ENCODE data around the gene WDR59. TPM values are rescaled to one million over a fixed set of nuclear protein-coding genes. Genes with fewer than 3 reads are reported as not detected.

The WDR59 gene
- total RNA-seq, 2 donors from 2014 or later, result 105 to 110 TPM

DNA sequence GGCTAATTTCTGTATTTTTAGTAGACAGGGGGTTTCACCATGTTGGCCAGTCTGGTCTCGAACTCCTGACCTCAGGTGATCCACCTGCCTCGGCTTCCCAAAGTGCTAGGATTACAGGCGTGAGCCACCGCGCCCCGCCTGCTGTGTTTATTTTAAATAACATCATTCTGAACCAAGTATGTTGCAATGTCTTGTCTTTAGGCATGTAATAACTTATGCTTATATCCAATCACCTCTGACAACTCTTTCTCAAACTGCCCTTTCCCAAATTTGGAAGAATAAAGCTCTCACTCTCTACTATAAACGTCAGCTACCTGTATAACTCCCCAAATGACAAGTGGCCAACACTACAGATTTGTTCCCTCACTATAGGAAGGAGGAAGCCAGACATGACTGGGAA is 107.2 kb downstream of the WDR59 start:
- no peaks in the 10 kb centered on the region for H3K27me3 Mint-ChIP-seq (ENCODE audit: insufficient read depth)
- WGBS, 2 experiments (ENCODE audit: insufficient coverage in 1 of 2, insufficient read length in 1 of 2), result 89 to 98% methylated on average over 7 of the region's 7 CpGs
- H3K4me1 Mint-ChIP-seq, result peaks cover 5% of the 10 kb centered on the region
- no peak for DNase-seq
- Histone ChIP-seq H3K36me3 (ENCODE audit: control insufficient read depth, insufficient read depth, low read length) (peaks cover 70% of the 10 kb centered on the region), H3K27me3 (ENCODE audit: control insufficient read depth, insufficient read depth, low read length, poor library complexity, severe bottlenecking) (no peaks in the 10 kb centered on the region), H3K9ac (ENCODE audit: extremely low read depth, low read length, poor library complexity, severe bottlenecking) (no peak overlapping the region), H3K27ac (ENCODE audit: low read depth, low read length) (no peak overlapping the region), H3K4me1 (ENCODE audit: control insufficient read depth, insufficient read depth, low read length) (no peaks in the 10 kb centered on the region), H3K4me3 (ENCODE audit: low read length) (no peak overlapping the region), H3K9me3 (ENCODE audit: control insufficient read depth, low read length) (no peaks in the 10 kb centered on the region)
- H3K9me3 Mint-ChIP-seq, result no peaks in the 10 kb centered on the region
- H3K27ac Mint-ChIP-seq, result no peak overlapping the region
- H3K36me3 Mint-ChIP-seq (ENCODE audit: low read depth), result peaks cover 48% of the 10 kb centered on the region
- no peak overlapping the region for H3K4me3 Mint-ChIP-seq
- TF ChIP-seq, protein P1, sequence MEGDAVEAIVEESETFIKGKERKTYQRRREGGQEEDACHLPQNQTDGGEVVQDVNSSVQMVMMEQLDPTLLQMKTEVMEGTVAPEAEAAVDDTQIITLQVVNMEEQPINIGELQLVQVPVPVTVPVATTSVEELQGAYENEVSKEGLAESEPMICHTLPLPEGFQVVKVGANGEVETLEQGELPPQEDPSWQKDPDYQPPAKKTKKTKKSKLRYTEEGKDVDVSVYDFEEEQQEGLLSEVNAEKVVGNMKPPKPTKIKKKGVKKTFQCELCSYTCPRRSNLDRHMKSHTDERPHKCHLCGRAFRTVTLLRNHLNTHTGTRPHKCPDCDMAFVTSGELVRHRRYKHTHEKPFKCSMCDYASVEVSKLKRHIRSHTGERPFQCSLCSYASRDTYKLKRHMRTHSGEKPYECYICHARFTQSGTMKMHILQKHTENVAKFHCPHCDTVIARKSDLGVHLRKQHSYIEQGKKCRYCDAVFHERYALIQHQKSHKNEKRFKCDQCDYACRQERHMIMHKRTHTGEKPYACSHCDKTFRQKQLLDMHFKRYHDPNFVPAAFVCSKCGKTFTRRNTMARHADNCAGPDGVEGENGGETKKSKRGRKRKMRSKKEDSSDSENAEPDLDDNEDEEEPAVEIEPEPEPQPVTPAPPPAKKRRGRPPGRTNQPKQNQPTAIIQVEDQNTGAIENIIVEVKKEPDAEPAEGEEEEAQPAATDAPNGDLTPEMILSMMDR (conservative IDR thresholded peaks at IDR 0.05), result no peak

DNA sequence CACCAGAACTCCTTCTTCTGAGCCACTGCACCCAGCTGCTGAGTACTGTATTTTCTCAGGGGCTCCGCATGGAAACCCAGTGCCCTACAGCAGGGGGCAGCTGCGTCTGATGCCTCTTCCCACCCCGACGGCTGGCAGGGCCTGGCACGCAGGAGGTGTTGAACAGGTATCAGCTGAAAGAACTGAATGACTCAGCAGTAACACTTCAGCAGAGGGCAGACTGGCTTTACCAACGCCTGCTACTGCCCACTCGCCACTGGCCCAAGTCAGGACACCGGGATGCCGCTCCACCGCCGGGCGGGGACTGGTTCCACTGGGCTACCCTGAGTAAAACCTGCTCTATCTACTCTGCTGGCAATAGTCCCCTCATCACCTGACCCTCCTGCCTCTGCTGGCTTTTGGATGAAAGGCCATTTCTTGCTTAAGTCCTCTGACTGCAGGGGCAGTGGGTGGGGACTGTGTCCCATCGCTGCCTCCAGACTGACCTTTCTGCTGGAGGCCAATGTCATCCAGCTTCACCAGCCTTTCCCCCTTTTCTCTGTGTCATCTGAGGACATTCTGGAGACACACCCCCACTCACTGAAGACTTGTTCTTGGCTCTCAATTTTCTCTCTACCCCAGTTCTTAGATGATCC is 109.9 kb downstream of the WDR59 start:
- H3K27ac ChIP-seq (ENCODE audit: low read depth, low read length), result no peak overlapping the region
- WGBS, 2 experiments (ENCODE audit: insufficient coverage in 1 of 2, insufficient read length in 1 of 2), result 92 to 94% methylated on average over 12 to 13 of the region's 13 CpGs
- DNase-seq, result no peak
- no peaks in the 10 kb centered on the region for H3K9me3 ChIP-seq (ENCODE audit: control insufficient read depth, low read length)
- H3K4me3 Mint-ChIP-seq, result no peak overlapping the region
- no peak overlapping the region for H3K9ac ChIP-seq (ENCODE audit: extremely low read depth, low read length, poor library complexity, severe bottlenecking)
- no peaks in the 10 kb centered on the region for H3K27me3 ChIP-seq (ENCODE audit: control insufficient read depth, insufficient read depth, low read length, poor library complexity, severe bottlenecking)
- no peaks in the 10 kb centered on the region for H3K9me3 Mint-ChIP-seq
- H3K27ac Mint-ChIP-seq, result peak overlapping the region; percentile 64
- no peaks in the 10 kb centered on the region for H3K27me3 Mint-ChIP-seq (ENCODE audit: insufficient read depth)
- H3K4me1 ChIP-seq (ENCODE audit: control insufficient read depth, insufficient read depth, low read length), result no peaks in the 10 kb centered on the region
- no peak overlapping the region for H3K4me3 ChIP-seq (ENCODE audit: low read length)
- H3K36me3 ChIP-seq (ENCODE audit: control insufficient read depth, insufficient read depth, low read length), result peaks cover 57% of the 10 kb centered on the region
- TF ChIP-seq, protein P1 (conservative IDR thresholded peaks at IDR 0.05), result peak; percentile 13
- H3K36me3 Mint-ChIP-seq (ENCODE audit: low read depth), result peaks cover 50% of the 10 kb centered on the region
- peaks cover 5% of the 10 kb centered on the region for H3K4me1 Mint-ChIP-seq

DNA sequence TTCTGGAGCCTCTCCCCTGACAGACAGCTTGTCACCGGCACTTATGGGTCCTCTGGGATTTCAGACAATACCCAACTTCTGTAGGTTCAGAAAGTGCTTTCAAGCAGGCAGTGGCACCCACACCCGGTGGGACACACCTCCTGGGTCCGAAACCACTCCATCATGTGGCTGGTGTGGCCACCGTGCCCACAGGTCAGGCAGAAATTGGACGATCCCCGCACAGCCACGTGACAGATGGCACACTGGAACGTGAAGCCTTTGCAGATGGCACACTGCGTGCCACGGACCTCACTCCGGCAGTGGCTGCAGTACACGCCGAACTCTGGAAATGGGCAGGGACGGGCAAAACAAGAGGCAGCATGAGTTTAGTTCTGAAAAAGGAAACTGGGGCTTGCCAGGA is 110.8 kb downstream of the WDR59 start:
- WGBS, 2 experiments (ENCODE audit: insufficient coverage in 1 of 2, insufficient read length in 1 of 2), result 93 to 98% methylated on average over 13 to 14 of the region's 14 CpGs
- H3K4me1 ChIP-seq (ENCODE audit: control insufficient read depth, insufficient read depth, low read length), result no peaks in the 10 kb centered on the region
- TF ChIP-seq, protein P1 (conservative IDR thresholded peaks at IDR 0.05), result no peak

More for the DNA sequence above, 110.8 kb downstream of the WDR59 start:
- Mint-ChIP-seq H3K27ac (peak overlapping the region; percentile 23), H3K9me3 (no peaks in the 10 kb centered on the region), H3K36me3 (ENCODE audit: low read depth) (peaks cover 52% of the 10 kb centered on the region), H3K4me3 (no peak overlapping the region), H3K27me3 (ENCODE audit: insufficient read depth) (no peaks in the 10 kb centered on the region), H3K4me1 (peaks cover 4% of the 10 kb centered on the region)
- no peaks in the 10 kb centered on the region for H3K27me3 ChIP-seq (ENCODE audit: control insufficient read depth, insufficient read depth, low read length, poor library complexity, severe bottlenecking)
- H3K4me3 ChIP-seq (ENCODE audit: low read length), result no peak overlapping the region
- no peaks in the 10 kb centered on the region for H3K9me3 ChIP-seq (ENCODE audit: control insufficient read depth, low read length)
- no peak overlapping the region for H3K27ac ChIP-seq (ENCODE audit: low read depth, low read length)
- no peak overlapping the region for H3K9ac ChIP-seq (ENCODE audit: extremely low read depth, low read length, poor library complexity, severe bottlenecking)
- H3K36me3 ChIP-seq (ENCODE audit: control insufficient read depth, insufficient read depth, low read length), result peaks cover 51% of the 10 kb centered on the region
- DNase-seq, result no peak
